H1 (cell line): ENCODE measurements around the gene ABCA2. TPM values are rescaled to one million over a fixed set of nuclear protein-coding genes. Genes with fewer than 3 reads are reported as not detected.

Source experiments
- CTCF ChIA-PET: fragments of 300-600 bp; sonication (Branson Sonifier 250); formaldehyde crosslinking; loops from one replicate; lab custom pipeline; 2021; ENCODE audit not compliant: partially characterized antibody; lab: Charles Lee
- POLR2A ChIA-PET: fragments of 300-600 bp; sonication (Branson Sonifier 250); formaldehyde crosslinking; loops from one replicate; lab custom pipeline; 2021; ENCODE audit warnings: inconsistent platforms; ENCODE audit not compliant: partially characterized antibody; lab: Charles Lee
- DNase-seq, 2 experiments: peaks; one replicate each; pipeline versions ENCODE4 v3.0.0 to v3.0.0-alpha.2; 2010 to 2022; ENCODE audit warnings: low spot score in 2 of 2, low read depth in 1 of 2, mixed read lengths in 1 of 2
- FAIRE-seq: peaks from 2 replicates; lab custom pipeline; 2011; peaks lifted over from hg19 to GRCh38; lab: Jason Lieb, UNC
- H2AFZ ChIP-seq: 2 replicates; pipeline ENCODE4 v1.8.1; 2012; ENCODE audit warnings: low read length, inconsistent platforms
- H2AK5ac ChIP-seq: 2 replicates; pipeline ENCODE4 v1.6.1; 2013; ENCODE audit warnings: low read depth, low read length
- H2BK120ac ChIP-seq: replicated peaks from 2 replicates; pipeline ENCODE3; 2013; ENCODE audit warnings: low read depth, low read length, inconsistent platforms
- H2BK12ac ChIP-seq: 2 replicates; pipeline ENCODE4 v1.6.1; 2013; ENCODE audit warnings: low read depth, low read length
- H2BK15ac ChIP-seq: 2 replicates; pipeline ENCODE4 v1.6.1; 2013; ENCODE audit warnings: low read length
- H2BK20ac ChIP-seq: 2 replicates; pipeline ENCODE4 v1.6.1; 2013; ENCODE audit warnings: low read length
- H2BK5ac ChIP-seq: 2 replicates; pipeline ENCODE4 v1.6.1; 2013; ENCODE audit warnings: low read depth, low read length
- H3K14ac ChIP-seq: 2 replicates; pipeline ENCODE4 v1.6.1; 2013; ENCODE audit warnings: inconsistent platforms; ENCODE audit not compliant: insufficient read length
- H3K18ac ChIP-seq: 2 replicates; pipeline ENCODE4 v1.6.1; 2013; ENCODE audit warnings: low read length; ENCODE audit errors: extremely low read depth
- H3K23ac ChIP-seq: 2 replicates; pipeline ENCODE4 v1.6.1; 2013; ENCODE audit warnings: inconsistent platforms; ENCODE audit not compliant: insufficient read length
- H3K23me2 ChIP-seq: 2 replicates; pipeline ENCODE4 v1.6.1; 2013; ENCODE audit warnings: low read depth, low read length
- H3K27ac ChIP-seq: 2 replicates; pipeline ENCODE4 v1.6.1; 2011; ENCODE audit warnings: low read depth, low read length, inconsistent platforms
- H3K27me3 ChIP-seq, 4 experiments: replicated peaks in 1 of 4; 1 replicate in 1 of 4; 2 replicates in 3 of 4; pipeline versions ENCODE4 v1.6.1 to v1.8.1; 2011 to 2013; ENCODE audit warnings: low read length in 3 of 4, mild to moderate bottlenecking in 3 of 4, inconsistent platforms in 2 of 4, mixed read lengths in 2 of 4, moderate library complexity in 1 of 4; ENCODE audit not compliant: control insufficient read depth in 3 of 4, insufficient read depth in 3 of 4; ENCODE audit errors: extremely low read depth in 1 of 4
- H3K36me3 ChIP-seq, 4 experiments: 2 replicates each; pipeline versions ENCODE4 v1.6.1 to v1.8.1; 2011 to 2013; ENCODE audit warnings: mild to moderate bottlenecking in 4 of 4, low read length in 3 of 4, moderate library complexity in 2 of 4, control low read depth in 1 of 4, inconsistent platforms in 1 of 4; ENCODE audit not compliant: insufficient read depth in 4 of 4, control insufficient read depth in 2 of 4
- H3K4ac ChIP-seq: replicated peaks from 2 replicates; pipeline ENCODE3; 2013; ENCODE audit warnings: low read length, low read depth, mixed read lengths, inconsistent platforms; ENCODE audit not compliant: insufficient read length
- H3K4me1 ChIP-seq, 4 experiments: replicated peaks in 1 of 4; 1 replicate in 1 of 4; 2 replicates in 3 of 4; pipeline versions ENCODE4 v1.6.1 to v1.8.1; 2011 to 2013; ENCODE audit warnings: low read length in 3 of 4, inconsistent platforms in 2 of 4, mixed read lengths in 1 of 4; ENCODE audit not compliant: insufficient read depth in 4 of 4, control insufficient read depth in 3 of 4
- H3K4me2 ChIP-seq, 2 experiments: 2 replicates each; pipeline versions ENCODE4 v1.6.1 to v1.8.1; 2011 to 2013; ENCODE audit warnings: low read depth in 2 of 2, low read length in 2 of 2, control low read depth in 1 of 2, inconsistent platforms in 1 of 2, mild to moderate bottlenecking in 1 of 2; ENCODE audit not compliant: insufficient read depth in 1 of 2
- H3K4me3 ChIP-seq, 4 experiments: fragments of 200-600, 300-600 bp in 1 of 4; sonication (generic), shearing (Covaris generic), sonication (Bioruptor Twin) in 1 of 4; 2 replicates each; pipeline versions ENCODE4 v1.5.1 to v1.8.1; 2011 to 2016; ENCODE audit warnings: low read length in 4 of 4, low read depth in 3 of 4, control low read depth in 2 of 4, inconsistent platforms in 2 of 4, mild to moderate bottlenecking in 2 of 4, mixed read lengths in 1 of 4, moderate library complexity in 1 of 4; ENCODE audit not compliant: insufficient read depth in 2 of 4; ENCODE audit errors: extremely low read depth in 1 of 4
- H3K56ac ChIP-seq: replicated peaks from 2 replicates; pipeline ENCODE3; 2013; ENCODE audit warnings: low read depth, mild to moderate bottlenecking, mixed read lengths, low read length, inconsistent platforms; ENCODE audit not compliant: insufficient read length
- H3K79me1 ChIP-seq: 2 replicates; pipeline ENCODE4 v1.6.1; 2013; ENCODE audit warnings: low read depth, low read length, control low read depth
- H3K79me2 ChIP-seq, 2 experiments: 2 replicates each; pipeline versions ENCODE4 v1.6.1 to v1.8.1; 2012 to 2013; ENCODE audit warnings: low read length in 2 of 2, mild to moderate bottlenecking in 2 of 2, inconsistent platforms in 1 of 2; ENCODE audit not compliant: insufficient read depth in 2 of 2, control insufficient read depth in 1 of 2
- H3K9ac ChIP-seq, 4 experiments: replicated peaks in 1 of 4; 1 replicate in 1 of 4; 2 replicates in 3 of 4; pipeline versions ENCODE4 v1.6.1 to v1.8.1; 2011 to 2013; ENCODE audit warnings: low read depth in 3 of 4, low read length in 3 of 4, control low read depth in 2 of 4, mild to moderate bottlenecking in 2 of 4, moderate library complexity in 2 of 4, inconsistent platforms in 1 of 4; ENCODE audit errors: extremely low read depth in 1 of 4
- H3K9me3 ChIP-seq, 2 experiments: 2 replicates each; pipeline versions ENCODE4 v1.6.1 to v1.8.1; 2012 to 2013; ENCODE audit warnings: mild to moderate bottlenecking in 2 of 2, moderate library complexity in 2 of 2, control low read depth in 1 of 2, inconsistent platforms in 1 of 2, low read depth in 1 of 2, low read length in 1 of 2, mixed read lengths in 1 of 2; ENCODE audit not compliant: insufficient read depth in 2 of 2
- H4K20me1 ChIP-seq, 2 experiments: replicated peaks in 1 of 2; 2 replicates each; pipeline versions ENCODE3 to v1.8.1; 2011 to 2013; ENCODE audit warnings: inconsistent platforms in 2 of 2, low read length in 2 of 2, mild to moderate bottlenecking in 1 of 2; ENCODE audit not compliant: insufficient read depth in 2 of 2, control insufficient read depth in 1 of 2
- H4K5ac ChIP-seq: 2 replicates; pipeline ENCODE4 v1.6.1; 2013; ENCODE audit warnings: low read length, low read depth, mixed read lengths, inconsistent platforms; ENCODE audit not compliant: insufficient read length
- H4K8ac ChIP-seq: 2 replicates; pipeline ENCODE4 v1.8.0; 2013; ENCODE audit warnings: mild to moderate bottlenecking, moderate library complexity, low read length, inconsistent platforms; ENCODE audit not compliant: insufficient read depth; ENCODE audit errors: extremely low read depth
- H4K91ac ChIP-seq: replicated peaks from 2 replicates; pipeline ENCODE3; 2013; ENCODE audit warnings: low read length, mixed read lengths, inconsistent platforms; ENCODE audit not compliant: insufficient read length
- CBX8 ChIP-seq: fragments of 300-800, 300-1000 bp; sonication (generic); IDR thresholded peaks from 2 replicates; pipeline ENCODE4 v1.7.1; 2016; ENCODE audit warnings: low read depth, low read length, borderline replicate concordance
- CREB1 ChIP-seq: IDR thresholded peaks from 2 replicates; pipeline ENCODE4 v1.6.1; 2012; ENCODE audit warnings: inconsistent platforms
- CTBP2 ChIP-seq: IDR thresholded peaks from 2 replicates; pipeline ENCODE4 v1.7.0; 2011; ENCODE audit warnings: borderline replicate concordance, mild to moderate bottlenecking, moderate library complexity, mixed read lengths, low read length; ENCODE audit not compliant: insufficient read depth, insufficient read length
- PHF8 ChIP-seq: fragments of 200-600 bp; sonication (generic); conservative IDR thresholded peaks from 2 replicates; pipeline ENCODE4 v1.7.1; 2012; ENCODE audit warnings: low read depth, mild to moderate bottlenecking, inconsistent platforms, low read length, moderate library complexity
- SAP30 ChIP-seq: fragments of 300-600 bp; sonication (generic); IDR thresholded peaks from 2 replicates; pipeline ENCODE4 v1.7.1; 2012; ENCODE audit warnings: low read length, moderate library complexity, mild to moderate bottlenecking, inconsistent platforms; ENCODE audit not compliant: insufficient read depth, insufficient replicate concordance
- SP1 ChIP-seq: IDR thresholded peaks from 2 replicates; pipeline ENCODE4 v1.6.1; 2011; ENCODE audit warnings: low read depth, low read length
- WGBS, 2 experiments: shearing (Covaris generic) in 1 of 2; methylation state at CpG; one replicate each; pipeline versions ENCODE4 v1.1.6 to v1.1.7; 2013 to 2015; ENCODE audit warnings: low lambda C conversion rate in 2 of 2, mixed read lengths in 2 of 2, inconsistent platforms in 1 of 2, low coverage in 1 of 2, missing lambda C conversion rate in 1 of 2; ENCODE audit not compliant: insufficient replicate concordance in 2 of 2, insufficient coverage in 1 of 2, insufficient read length in 1 of 2; ENCODE audit errors: extremely low coverage in 1 of 2, missing lambda C conversion rate in 1 of 2; 5-methylcytosine and 5-hydroxymethylcytosine counted together
- polyA plus RNA-seq, 7 experiments: library from polyadenylated mRNA; depleted of rRNA in 3 of 7; stranded (reverse) in 5 of 7; unstranded in 2 of 7; fragments of >200 nt in 5 of 7; fragments of 200-250 nt in 2 of 7; gene quantifications; 1 replicate in 5 of 7; 2 replicates in 1 of 7; 4 replicates in 1 of 7; pipeline versions ENCODE4 v1.2.1 to v1.2.3, GENCODE V29; 2011 to 2013; ENCODE audit warnings: missing spikeins in 2 of 7, mixed read lengths in 2 of 7
- total RNA-seq: library from RNA; stranded (reverse); fragmentation: NEBNext Ultra II Directional; extraction: Animal tissue kit (Norgen Biotek cat#: 25700); gene quantifications from 2 replicates; pipeline ENCODE4 v1.2.1, GENCODE V29; 2021

ABCA2 gene
- total and polyA plus RNA-seq, 2 of the 8 experiments (the other 6 are each of a cell fraction or from before 2014, with no cell fraction given) = 12.5 to 14.3 TPM

GRCh38 chr9:137013571-137013940 lies 14.5 kb downstream of the ABCA2 start:
- no peak overlapping the region for H3K4me3 ChIP-seq
- H3K4me1 ChIP-seq = peaks cover 0 to 7% (median under 1%) of the 10 kb centered on the region in 4 experiments; a peak in 2 of 7 replicates
- no peak overlapping the region for H2AK5ac ChIP-seq
- 95% methylated on average over 13 of the region's 20 CpGs; no CpG with 5 or more reads in 1 of the 2 experiments for WGBS, 2 experiments
- no peaks in the 10 kb centered on the region for H3K79me2 ChIP-seq
- no peak overlapping the region for H3K14ac ChIP-seq
- no peaks in the 10 kb centered on the region for H3K79me1 ChIP-seq
- H3K9me3 ChIP-seq = peaks cover 0 to 27% of the 10 kb centered on the region in 2 experiments; a peak in 2 of 4 replicates
- no peak overlapping the region for H2BK120ac ChIP-seq
- no peak for DNase-seq
- no peaks in the 10 kb centered on the region for H4K20me1 ChIP-seq
- peak overlapping the region in 1 of 2 experiments; percentile 28; a peak in 2 of 4 replicates for H3K4me2 ChIP-seq
- H3K23me2 ChIP-seq = no peaks in the 10 kb centered on the region; the same call in 1 of the 2 replicates
- H3K36me3 ChIP-seq = peaks cover 0 to 13% (median 0%) of the 10 kb centered on the region in 4 experiments; a peak in 1 of 8 replicates
- H3K27ac ChIP-seq = no peak overlapping the region
- no peak overlapping the region for H2BK12ac ChIP-seq
- no peak overlapping the region for H4K8ac ChIP-seq
- H3K18ac ChIP-seq = no peak overlapping the region; the same call in 1 of the 2 replicates
- no peak for TF ChIP-seq SAP30
- no peak for TF ChIP-seq SP1
- TF ChIP-seq PHF8 = no peak
- TF ChIP-seq CBX8 = no peak
- no peak for TF ChIP-seq CREB1
- no peak for TF ChIP-seq CTBP2
- TF ChIP-seq, all 59 proteins: peak for 0
- Histone ChIP-seq H2AFZ (no peak overlapping the region), H2BK20ac (no peak overlapping the region), H3K27me3 (no peaks in the 10 kb centered on the region; a peak in 1 of 7 replicates), H4K91ac (no peak overlapping the region), H2BK5ac (no peak overlapping the region), H3K56ac (no peak overlapping the region), H3K4ac (no peak overlapping the region), H3K9ac (no peak overlapping the region), H2BK15ac (no peak overlapping the region), H4K5ac (no peak overlapping the region), H3K23ac (no peak overlapping the region)
- ChIA-PET POLR2A (interaction anchor here (0.8 kb wide), 1 partner anchor 13 kb away, joined by 3 read pairs; no protein-coding TSS in a partner anchor), CTCF (interaction anchor here (1.0 to 2.8 kb wide), 4 partner anchors 16 to 87 kb away, joined by 3 to 11 read pairs (median 6); no protein-coding TSS in a partner anchor)
- no peak for FAIRE-seq
